K562 (cell line): ENCODE results near the gene KLHL34. TPM values are rescaled to one million over a fixed set of nuclear protein-coding genes. Genes with fewer than 3 reads are reported as not detected.

Experiments
- ATAC-seq: fragments of 200-7000 bp; cut with Tn5 transposase; 3 replicates; pipeline ENCODE4 v1.9.1; 2020; ENCODE audit warnings: moderate library complexity
- BruUV-seq: library from RNA; stranded (reverse); fragments of 400-500 nt; replicated peaks from 2 replicates; lab custom pipeline; 2021; lab: Mats Ljungman, UMichigan
- CTCF ChIA-PET: fragments of 300-600 bp; formaldehyde crosslinking; extraction: SDS; loops from one replicate; lab custom pipeline; 2021; ENCODE audit warnings: low intra/inter-chr PET ratio; lab: Yijun Ruan, JAX
- POLR2A ChIA-PET: fragments of 300-600, 350-650 bp; sonication (Branson Sonifier 250); formaldehyde crosslinking; extraction: SDS; loops from one replicate; lab custom pipeline; 2021; ENCODE audit warnings: antibody characterized with exemption, inconsistent platforms; lab: Yijun Ruan, JAX
- DNase-seq, 4 experiments: peaks; one replicate each; pipeline versions ENCODE4 v3.0.0 to v3.0.0-alpha.2; 2011 to 2018; ENCODE audit warnings: low spot score in 3 of 4, mixed read lengths in 3 of 4; ENCODE audit errors: extremely low read depth in 1 of 4
- FAIRE-seq: peaks from 2 replicates; lab custom pipeline; 2011; peaks lifted over from hg19 to GRCh38; lab: Jason Lieb, UNC
- H2AFZ ChIP-seq: 2 replicates; pipeline ENCODE4 v1.6.0; 2011; ENCODE audit warnings: low read depth, low read length, control low read depth, inconsistent platforms
- H3K27ac ChIP-seq: fragments of 200-600 bp; 3 replicates; pipeline ENCODE4 v1.8.0; 2011; ENCODE audit warnings: low read depth, mild to moderate bottlenecking, control low read depth, inconsistent platforms, low read length, moderate library complexity, mixed read lengths; ENCODE audit errors: extremely low read depth
- H3K27me3 ChIP-seq, 2 experiments: fragments of 300-600 bp in 1 of 2; 2 replicates in 1 of 2; 3 replicates in 1 of 2; pipeline versions ENCODE4 v1.6.0 to v1.8.0; 2011; ENCODE audit warnings: inconsistent platforms in 2 of 2, low read length in 2 of 2, mild to moderate bottlenecking in 1 of 2, mixed read lengths in 1 of 2, moderate library complexity in 1 of 2; ENCODE audit not compliant: control insufficient read depth in 2 of 2, insufficient read depth in 2 of 2
- H3K36me3 ChIP-seq: fragments of 300-600 bp; 3 replicates; pipeline ENCODE4 v1.8.0; 2011; ENCODE audit warnings: mild to moderate bottlenecking, low read length, inconsistent platforms; ENCODE audit not compliant: control insufficient read depth, insufficient read depth
- H3K4me1 ChIP-seq, 2 experiments: fragments of 200-600 bp in 1 of 2; replicated peaks in 1 of 2; 2 replicates in 1 of 2; 3 replicates in 1 of 2; pipeline versions ENCODE4 v1.5.1 to v1.8.0; 2011; ENCODE audit warnings: inconsistent platforms in 2 of 2, low read length in 2 of 2, mild to moderate bottlenecking in 1 of 2, mixed read lengths in 1 of 2, moderate library complexity in 1 of 2; ENCODE audit not compliant: control insufficient read depth in 2 of 2, insufficient read depth in 2 of 2
- H3K4me2 ChIP-seq: 2 replicates; pipeline ENCODE4 v1.6.1; 2011; ENCODE audit warnings: low read length, control low read depth, inconsistent platforms, mixed read lengths; ENCODE audit not compliant: insufficient read depth
- H3K4me3 ChIP-seq: fragments of 200-600 bp; sonication (generic), shearing (Covaris generic); 2 replicates; pipeline ENCODE4 v1.5.1; 2016; ENCODE audit warnings: control low read depth, inconsistent platforms
- H3K79me2 ChIP-seq: fragments of 200-600 bp; 3 replicates; pipeline ENCODE4 v1.8.0; 2011; ENCODE audit warnings: low read length, inconsistent platforms; ENCODE audit not compliant: control insufficient read depth, insufficient read depth
- H3K9ac ChIP-seq, 2 experiments: 2 replicates each; pipeline versions ENCODE4 v1.6.0 to v1.6.1; 2011; ENCODE audit warnings: low read depth in 2 of 2, low read length in 2 of 2, control low read depth in 1 of 2, inconsistent platforms in 1 of 2, mild to moderate bottlenecking in 1 of 2, mixed read lengths in 1 of 2; ENCODE audit not compliant: insufficient read depth in 1 of 2
- H3K9me1 ChIP-seq: one replicate; pipeline ENCODE4 v1.6.0; 2011; ENCODE audit warnings: inconsistent platforms, mild to moderate bottlenecking, low read length, moderate library complexity; ENCODE audit not compliant: control insufficient read depth, insufficient read depth
- H3K9me3 ChIP-seq: replicated peaks from 2 replicates; pipeline ENCODE4 v1.5.1; 2011; ENCODE audit warnings: low read depth, low read length, inconsistent platforms; ENCODE audit not compliant: control insufficient read depth, insufficient read depth
- H4K20me1 ChIP-seq: replicated peaks from 2 replicates; pipeline ENCODE4 v1.6.1; 2011; ENCODE audit warnings: low read length, inconsistent platforms, mixed read lengths; ENCODE audit not compliant: control insufficient read depth, insufficient read depth
- WGBS: fragments of 100-300 bp; shearing (Covaris generic); methylation state at CpG from one replicate; pipeline ENCODE4 v1.1.6; 2016; ENCODE audit warnings: low coverage, mixed read lengths; ENCODE audit not compliant: insufficient coverage; ENCODE audit errors: missing lambda C conversion rate; 5-methylcytosine and 5-hydroxymethylcytosine counted together
- in situ Hi-C: fragments of 300-500 bp; cut with MboI; formaldehyde crosslinking; loops from 4 replicates; pipeline ENCODE4 v1.15.0; 2018; ENCODE audit warnings: inconsistent platforms, mixed read lengths
- intact Hi-C: fragments of 100-400 bp; cut with micrococcal nuclease; formaldehyde crosslinking; loops from 2 replicates; pipeline ENCODE4 v1.14.2; 2022
- polyA plus RNA-seq, 8 experiments: library from polyadenylated mRNA; depleted of rRNA in 4 of 8; stranded (reverse) in 5 of 8; unstranded in 3 of 8; fragments of >200 nt; fragmentation: Nextera tagmentation in 2 of 8; fragmentation: Illumina TruSeq in 1 of 8; extraction: Ambion mirVana in 2 of 8; extraction: Trizol in 1 of 8; gene quantifications; 2 replicates each; pipeline versions ENCODE4 v1.2.1 to v1.2.3, GENCODE V29; 2011 to 2014; ENCODE audit warnings: inconsistent platforms in 1 of 8, missing spikeins in 1 of 8
- total RNA-seq, 7 experiments: library from RNA; depleted of rRNA in 6 of 7; stranded (reverse); fragments of >200 nt in 6 of 7; fragmentation: Illumina TruSeq in 2 of 7; extraction: Trizol in 2 of 7; gene quantifications; 2 replicates each; pipeline versions ENCODE4 v1.2.1 to v1.2.3, GENCODE V29; 2011 to 2021; ENCODE audit warnings: low replicate concordance in 1 of 7
- TF ChIP-seq, protein P1 (sequence below): fragments of 200-800 bp; sonication (Bioruptor generic); IDR thresholded peaks from 2 replicates; pipeline ENCODE4 v1.6.1; 2017; ENCODE audit warnings: missing genetic modification characterization, missing compliant biosample characterization
- TF ChIP-seq, protein P2 (sequence below): sonication (generic); formaldehyde crosslinking; IDR thresholded peaks from 2 replicates; pipeline ENCODE4 v1.8.0; 2022; ENCODE audit warnings: mild to moderate bottlenecking, missing genetic modification reagents

The KLHL34 gene
- total and polyA plus RNA-seq, 9 of the 15 experiments (the other 6 are each of a cell fraction or from before 2014, with no cell fraction given): not detected

DNA sequence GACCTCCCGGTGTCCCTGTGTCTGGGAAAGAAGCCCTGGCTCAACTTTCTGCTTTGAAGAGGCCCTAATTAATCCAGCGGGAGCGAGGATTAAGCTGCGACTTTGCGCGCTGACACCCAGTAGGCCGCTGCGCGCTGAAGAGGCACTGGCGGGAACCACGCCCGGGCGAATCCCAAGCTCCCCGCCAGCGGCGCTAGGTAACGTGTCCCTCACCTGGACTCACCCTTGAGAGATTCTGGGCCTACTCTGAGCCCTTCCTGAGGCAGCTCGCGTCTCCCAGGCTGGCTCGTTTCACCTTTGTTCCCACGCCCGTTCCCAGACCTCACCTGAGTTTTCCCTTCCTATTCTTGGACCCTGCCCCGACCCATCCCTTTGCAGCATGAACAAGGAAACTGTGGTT lies 616 bp upstream of the KLHL34 start:
- no peak for FAIRE-seq
- DNase-seq: no peak
- H4K20me1 ChIP-seq: no peaks in the 10 kb centered on the region
- H3K27ac ChIP-seq: no peak overlapping the region
- H2AFZ ChIP-seq: no peak overlapping the region
- no TSS peak for BruUV-seq
- CTCF ChIA-PET: no interaction called here
- H3K9me3 ChIP-seq: no peaks in the 10 kb centered on the region
- H3K79me2 ChIP-seq: no peaks in the 10 kb centered on the region
- in situ Hi-C loops (no loop called here), intact Hi-C loops (no loop called here)
- H3K4me2 ChIP-seq: no peak overlapping the region
- H3K4me1 ChIP-seq: no peaks in the 10 kb centered on the region; a peak in 1 of 5 replicates
- 11% methylated on average over 19 of the region's 23 CpGs for WGBS
- H3K9ac ChIP-seq: no peak overlapping the region
- no peaks in the 10 kb centered on the region for H3K36me3 ChIP-seq
- TF ChIP-seq, protein P1, sequence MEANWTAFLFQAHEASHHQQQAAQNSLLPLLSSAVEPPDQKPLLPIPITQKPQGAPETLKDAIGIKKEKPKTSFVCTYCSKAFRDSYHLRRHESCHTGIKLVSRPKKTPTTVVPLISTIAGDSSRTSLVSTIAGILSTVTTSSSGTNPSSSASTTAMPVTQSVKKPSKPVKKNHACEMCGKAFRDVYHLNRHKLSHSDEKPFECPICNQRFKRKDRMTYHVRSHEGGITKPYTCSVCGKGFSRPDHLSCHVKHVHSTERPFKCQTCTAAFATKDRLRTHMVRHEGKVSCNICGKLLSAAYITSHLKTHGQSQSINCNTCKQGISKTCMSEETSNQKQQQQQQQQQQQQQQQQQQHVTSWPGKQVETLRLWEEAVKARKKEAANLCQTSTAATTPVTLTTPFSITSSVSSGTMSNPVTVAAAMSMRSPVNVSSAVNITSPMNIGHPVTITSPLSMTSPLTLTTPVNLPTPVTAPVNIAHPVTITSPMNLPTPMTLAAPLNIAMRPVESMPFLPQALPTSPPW (CRISPR knock-in tag): no peak
- TF ChIP-seq, protein P2, sequence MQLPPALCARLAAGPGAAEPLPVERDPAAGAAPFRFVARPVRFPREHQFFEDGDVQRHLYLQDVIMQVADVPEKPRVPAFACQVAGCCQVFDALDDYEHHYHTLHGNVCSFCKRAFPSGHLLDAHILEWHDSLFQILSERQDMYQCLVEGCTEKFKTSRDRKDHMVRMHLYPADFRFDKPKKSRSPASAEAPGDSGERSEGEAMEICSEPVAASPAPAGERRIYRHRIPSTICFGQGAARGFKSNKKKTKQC (CRISPR knock-in tag): no peak
- no peaks in the 10 kb centered on the region for H3K27me3 ChIP-seq
- no peaks in the 10 kb centered on the region for H3K9me1 ChIP-seq
- POLR2A ChIA-PET: no interaction called here
- no peak for ATAC-seq
- no peak overlapping the region for H3K4me3 ChIP-seq
